T-helper 17 cell (primary cell): ENCODE measurements around the gene NOS1. TPM values are rescaled to one million over a fixed set of nuclear protein-coding genes. Genes with fewer than 3 reads are reported as not detected.

Experiments
- ATAC-seq: fragments of 150-1000 bp; cut with Tn5 transposase; 2 replicates; pipeline ENCODE4 v1.10.0; 2021; ENCODE audit warnings: mild to moderate bottlenecking, moderate library complexity
- DNase-seq, 3 donors: peaks; one replicate each; pipeline versions ENCODE4 v3.0.0 to v3.0.0-alpha.2; 2020 to 2021
- H3K9me3 ChIP-seq: one replicate; pipeline ENCODE4 v1.7.0; 2013; ENCODE audit warnings: low read length, mild to moderate bottlenecking; ENCODE audit not compliant: control insufficient read depth, poor library complexity, severe bottlenecking
- H3K27ac Mint-ChIP-seq: one replicate; pipeline ENCODE4 v1.8.0; 2022; ENCODE audit warnings: mild to moderate bottlenecking, moderate library complexity, mixed read lengths
- H3K27me3 Mint-ChIP-seq: one replicate; pipeline ENCODE4 v1.8.0; 2022; ENCODE audit warnings: mixed read lengths
- H3K36me3 Mint-ChIP-seq: one replicate; pipeline ENCODE4 v1.8.0; 2022; ENCODE audit warnings: low read depth, mixed read lengths
- H3K4me1 Mint-ChIP-seq: one replicate; pipeline ENCODE4 v1.8.0; 2022; ENCODE audit warnings: mild to moderate bottlenecking, mixed read lengths
- H3K4me3 Mint-ChIP-seq: one replicate; pipeline ENCODE4 v1.8.0; 2022; ENCODE audit warnings: mild to moderate bottlenecking, moderate library complexity, mixed read lengths
- total RNA-seq, 4 donors: library from RNA in 2 of 4; stranded (reverse) in 2 of 4; gene quantifications; one replicate each; pipeline ENCODE4 v1.2.3 and lab custom pipeline; 2022 to 2026

Gene NOS1
- total RNA-seq, 2 donors from 2014 or later, result not detected

- Mint-ChIP-seq H3K27ac (no peak overlapping the region), H3K4me3 (no peak overlapping the region), H3K4me1 (no peaks in the 10 kb centered on the region), H3K27me3 (peaks cover 61% of the 10 kb centered on the region), H3K36me3 (no peaks in the 10 kb centered on the region)
- DNase-seq, result no peak
- no peaks in the 10 kb centered on the region for H3K9me3 ChIP-seq
- no peak for ATAC-seq
These were observed 1.2 kb downstream of the NOS1 start for GRCh38 chr12:117360222-117360550.

- Mint-ChIP-seq H3K27ac (no peak overlapping the region), H3K4me3 (no peak overlapping the region), H3K27me3 (peaks cover 53% of the 10 kb centered on the region), H3K36me3 (no peaks in the 10 kb centered on the region), H3K4me1 (no peaks in the 10 kb centered on the region)
- ATAC-seq, result no peak
- H3K9me3 ChIP-seq, result no peaks in the 10 kb centered on the region
- DNase-seq, result no peak
These were observed 2.2 kb downstream of the NOS1 start for GRCh38 chr12:117359029-117359845.

GRCh38 chr12:117356048-117356447, 5.4 kb downstream of the NOS1 start:
- ATAC-seq (no peak), DNase-seq (no peak)
- Mint-ChIP-seq H3K4me3 (no peak overlapping the region), H3K27ac (no peak overlapping the region), H3K27me3 (peaks cover 33% of the 10 kb centered on the region), H3K36me3 (no peaks in the 10 kb centered on the region), H3K4me1 (no peaks in the 10 kb centered on the region)
- H3K9me3 ChIP-seq, result no peaks in the 10 kb centered on the region

GRCh38 chr12:117352883-117353282, 8.5 kb downstream of the NOS1 start:
- Mint-ChIP-seq H3K27ac (no peak overlapping the region), H3K4me3 (no peak overlapping the region), H3K4me1 (no peaks in the 10 kb centered on the region), H3K36me3 (no peaks in the 10 kb centered on the region), H3K27me3 (peaks cover 12% of the 10 kb centered on the region)
- ATAC-seq (no peak), DNase-seq (no peak)
- no peaks in the 10 kb centered on the region for H3K9me3 ChIP-seq

- Mint-ChIP-seq H3K27me3 (peaks cover 8% of the 10 kb centered on the region), H3K36me3 (no peaks in the 10 kb centered on the region), H3K27ac (no peak overlapping the region), H3K4me3 (no peak overlapping the region), H3K4me1 (no peaks in the 10 kb centered on the region)
- no peak for DNase-seq
- H3K9me3 ChIP-seq, result no peaks in the 10 kb centered on the region
- ATAC-seq, result no peak
These were observed 9.2 kb downstream of the NOS1 start for GRCh38 chr12:117352206-117352605.

- DNase-seq, result no peak
- Mint-ChIP-seq H3K4me1 (no peaks in the 10 kb centered on the region), H3K27ac (no peak overlapping the region), H3K36me3 (no peaks in the 10 kb centered on the region), H3K27me3 (no peaks in the 10 kb centered on the region), H3K4me3 (no peak overlapping the region)
- ATAC-seq, result no peak
- no peaks in the 10 kb centered on the region for H3K9me3 ChIP-seq
These were observed 11.3 kb downstream of the NOS1 start for GRCh38 chr12:117350140-117350539.

GRCh38 chr12:117347588-117347987, 13.8 kb downstream of the NOS1 start:
- no peak overlapping the region for H3K4me3 Mint-ChIP-seq
- H3K36me3 Mint-ChIP-seq, result no peaks in the 10 kb centered on the region
- no peaks in the 10 kb centered on the region for H3K4me1 Mint-ChIP-seq
- no peak for ATAC-seq
- no peaks in the 10 kb centered on the region for H3K27me3 Mint-ChIP-seq
- no peak for DNase-seq
- H3K27ac Mint-ChIP-seq, result no peak overlapping the region
- H3K9me3 ChIP-seq, result no peaks in the 10 kb centered on the region

GRCh38 chr12:117344716-117345115, 16.7 kb downstream of the NOS1 start:
- no peak for DNase-seq
- no peaks in the 10 kb centered on the region for H3K27me3 Mint-ChIP-seq
- H3K36me3 Mint-ChIP-seq, result no peaks in the 10 kb centered on the region
- H3K27ac Mint-ChIP-seq, result no peak overlapping the region
- no peak overlapping the region for H3K4me3 Mint-ChIP-seq
- ATAC-seq, result no peak
- peaks cover 3% of the 10 kb centered on the region for H3K9me3 ChIP-seq
- no peaks in the 10 kb centered on the region for H3K4me1 Mint-ChIP-seq

- Mint-ChIP-seq H3K27ac (no peak overlapping the region), H3K27me3 (no peaks in the 10 kb centered on the region), H3K4me3 (no peak overlapping the region), H3K4me1 (no peaks in the 10 kb centered on the region), H3K36me3 (no peaks in the 10 kb centered on the region)
- peaks cover 3% of the 10 kb centered on the region for H3K9me3 ChIP-seq
- ATAC-seq, result no peak
- no peak for DNase-seq
These were observed 17.6 kb downstream of the NOS1 start for GRCh38 chr12:117343849-117344248.

GRCh38 chr12:117343296-117343695, 18.1 kb downstream of the NOS1 start:
- Mint-ChIP-seq H3K27me3 (no peaks in the 10 kb centered on the region), H3K4me1 (no peaks in the 10 kb centered on the region), H3K4me3 (no peak overlapping the region), H3K27ac (no peak overlapping the region), H3K36me3 (no peaks in the 10 kb centered on the region)
- DNase-seq (no peak), ATAC-seq (no peak)
- H3K9me3 ChIP-seq, result peaks cover 3% of the 10 kb centered on the region

GRCh38 chr12:117342682-117343081, 18.7 kb downstream of the NOS1 start:
- DNase-seq, result no peak
- no peak for ATAC-seq
- no peak overlapping the region for H3K4me3 Mint-ChIP-seq
- no peak overlapping the region for H3K27ac Mint-ChIP-seq
- H3K36me3 Mint-ChIP-seq, result no peaks in the 10 kb centered on the region
- peaks cover 3% of the 10 kb centered on the region for H3K9me3 ChIP-seq
- no peaks in the 10 kb centered on the region for H3K4me1 Mint-ChIP-seq
- H3K27me3 Mint-ChIP-seq, result no peaks in the 10 kb centered on the region

- Mint-ChIP-seq H3K36me3 (no peaks in the 10 kb centered on the region), H3K4me1 (no peaks in the 10 kb centered on the region), H3K4me3 (no peak overlapping the region), H3K27me3 (no peaks in the 10 kb centered on the region), H3K27ac (no peak overlapping the region)
- H3K9me3 ChIP-seq, result peaks cover 3% of the 10 kb centered on the region
- DNase-seq (no peak), ATAC-seq (no peak)
These were observed 19.2 kb downstream of the NOS1 start for GRCh38 chr12:117342247-117342646.

- DNase-seq (no peak), ATAC-seq (no peak)
- no peak overlapping the region for H3K4me3 Mint-ChIP-seq
- H3K27ac Mint-ChIP-seq, result no peak overlapping the region
- no peaks in the 10 kb centered on the region for H3K4me1 Mint-ChIP-seq
- peaks cover 11% of the 10 kb centered on the region for H3K27me3 Mint-ChIP-seq
- no peaks in the 10 kb centered on the region for H3K36me3 Mint-ChIP-seq
- peaks cover 3% of the 10 kb centered on the region for H3K9me3 ChIP-seq
These were observed 22.3 kb downstream of the NOS1 start for GRCh38 chr12:117339104-117339503.

- Mint-ChIP-seq H3K4me3 (no peak overlapping the region), H3K4me1 (no peaks in the 10 kb centered on the region), H3K27ac (no peak overlapping the region), H3K36me3 (no peaks in the 10 kb centered on the region), H3K27me3 (peaks cover 32% of the 10 kb centered on the region)
- H3K9me3 ChIP-seq, result no peaks in the 10 kb centered on the region
- DNase-seq, result no peak
- ATAC-seq, result no peak
These were observed 26.4 kb downstream of the NOS1 start for GRCh38 chr12:117334855-117335587.
